HFFc6 (cell line): ENCODE measurements around the gene TMEM63A. TPM values are rescaled to one million over a fixed set of nuclear protein-coding genes. Genes with fewer than 3 reads are reported as not detected.

Experiments
- DNase-seq: peaks from one replicate; pipeline ENCODE4 v3.0.0-alpha.2; 2018
- H3K27ac Mint-ChIP-seq: 2 replicates; pipeline ENCODE4 v1.8.0; 2020; ENCODE audit warnings: mild to moderate bottlenecking, mixed read lengths
- H3K27me3 Mint-ChIP-seq: 2 replicates; pipeline ENCODE4 v1.8.0; 2021; ENCODE audit warnings: mild to moderate bottlenecking, moderate library complexity, mixed read lengths; ENCODE audit not compliant: insufficient read depth
- H3K36me3 Mint-ChIP-seq: 2 replicates; pipeline ENCODE4 v1.8.0; 2021; ENCODE audit warnings: low read depth, mixed read lengths
- H3K4me1 Mint-ChIP-seq: 2 replicates; pipeline ENCODE4 v1.8.0; 2020; ENCODE audit warnings: low read depth, mixed read lengths
- H3K4me3 Mint-ChIP-seq: 2 replicates; pipeline ENCODE4 v1.8.0; 2020; ENCODE audit warnings: mild to moderate bottlenecking, moderate library complexity, mixed read lengths
- H3K9me3 Mint-ChIP-seq: 2 replicates; pipeline ENCODE4 v1.8.0; 2020; ENCODE audit warnings: mild to moderate bottlenecking, mixed read lengths
- total RNA-seq, 6 experiments: library from RNA; stranded (reverse); fragmentation: NEBNext Ultra II Directional; extraction: Animal tissue kit (Norgen Biotek cat#: 25700); gene quantifications; 2 replicates in 1 of 6; 3 replicates in 5 of 6; pipeline ENCODE4 v1.2.3, GENCODE V29; 2021
- TF ChIP-seq, protein P1 (sequence below): fragments of 200-600 bp; sonication (generic); IDR thresholded peaks from 2 replicates; pipeline ENCODE4 v1.5.0; 2021; ENCODE audit warnings: antibody characterized with exemption, mild to moderate bottlenecking

Gene TMEM63A
- total RNA-seq, 6 experiments from 2014 or later, result 18.9 to 29.1 (median 22.0) TPM

DNA sequence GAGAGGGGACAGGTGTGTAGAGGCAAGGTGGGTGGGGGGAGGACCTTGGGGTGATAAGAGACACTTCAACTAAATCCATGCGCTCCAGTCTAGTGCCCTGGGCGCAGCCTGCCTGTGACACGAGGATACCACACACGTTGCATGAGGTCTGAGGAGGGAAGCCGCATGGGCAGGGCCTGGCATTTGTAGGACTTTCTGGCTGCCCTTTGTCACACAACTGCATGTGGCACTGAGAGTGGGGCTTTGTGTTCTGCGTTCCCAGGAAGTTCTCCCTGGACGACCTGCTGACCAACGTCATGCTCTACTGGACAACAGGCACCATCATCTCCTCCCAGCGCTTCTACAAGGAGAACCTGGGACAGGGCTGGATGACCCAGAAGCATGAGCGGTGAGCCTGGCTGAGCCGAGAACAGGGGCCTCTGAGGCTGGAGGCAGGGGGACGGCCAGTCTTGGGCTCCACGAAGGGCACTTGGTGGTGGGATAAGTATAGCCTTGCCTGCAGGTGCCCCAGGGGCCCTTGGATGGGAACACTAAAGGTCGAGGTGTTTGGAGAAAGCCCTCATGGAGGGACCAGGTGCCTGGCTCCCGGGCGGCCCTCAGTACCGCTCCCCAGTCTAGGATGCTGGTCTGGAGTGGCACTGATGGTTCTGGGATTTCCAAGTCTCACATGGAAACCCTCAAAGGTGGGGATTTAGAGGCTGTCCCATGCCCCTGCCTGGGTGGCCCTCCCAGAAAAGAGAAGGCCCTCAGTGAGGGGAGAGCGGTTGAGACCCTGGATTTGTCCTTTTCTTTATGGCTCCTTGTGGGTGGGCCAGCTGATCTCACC, 37.7 kb downstream of the TMEM63A start:
- Mint-ChIP-seq H3K27ac (no peak overlapping the region), H3K9me3 (no peaks in the 10 kb centered on the region), H3K36me3 (0 out of 2 replicates have a peak, but pooled peaks cover 6% of the 10 kb centered on the region), H3K27me3 (peaks cover 2% of the 10 kb centered on the region), H3K4me3 (no peak overlapping the region), H3K4me1 (no peaks in the 10 kb centered on the region)
- TF ChIP-seq, protein P1, sequence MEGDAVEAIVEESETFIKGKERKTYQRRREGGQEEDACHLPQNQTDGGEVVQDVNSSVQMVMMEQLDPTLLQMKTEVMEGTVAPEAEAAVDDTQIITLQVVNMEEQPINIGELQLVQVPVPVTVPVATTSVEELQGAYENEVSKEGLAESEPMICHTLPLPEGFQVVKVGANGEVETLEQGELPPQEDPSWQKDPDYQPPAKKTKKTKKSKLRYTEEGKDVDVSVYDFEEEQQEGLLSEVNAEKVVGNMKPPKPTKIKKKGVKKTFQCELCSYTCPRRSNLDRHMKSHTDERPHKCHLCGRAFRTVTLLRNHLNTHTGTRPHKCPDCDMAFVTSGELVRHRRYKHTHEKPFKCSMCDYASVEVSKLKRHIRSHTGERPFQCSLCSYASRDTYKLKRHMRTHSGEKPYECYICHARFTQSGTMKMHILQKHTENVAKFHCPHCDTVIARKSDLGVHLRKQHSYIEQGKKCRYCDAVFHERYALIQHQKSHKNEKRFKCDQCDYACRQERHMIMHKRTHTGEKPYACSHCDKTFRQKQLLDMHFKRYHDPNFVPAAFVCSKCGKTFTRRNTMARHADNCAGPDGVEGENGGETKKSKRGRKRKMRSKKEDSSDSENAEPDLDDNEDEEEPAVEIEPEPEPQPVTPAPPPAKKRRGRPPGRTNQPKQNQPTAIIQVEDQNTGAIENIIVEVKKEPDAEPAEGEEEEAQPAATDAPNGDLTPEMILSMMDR, result no peak
- DNase-seq, result no peak

- peaks cover 2% of the 10 kb centered on the region for H3K27me3 Mint-ChIP-seq
- H3K36me3 Mint-ChIP-seq, result 0 out of 2 replicates have a peak, but pooled peaks cover 6% of the 10 kb centered on the region
- H3K4me3 Mint-ChIP-seq, result no peak overlapping the region
- no peak for DNase-seq
- no peak overlapping the region for H3K27ac Mint-ChIP-seq
- no peaks in the 10 kb centered on the region for H3K9me3 Mint-ChIP-seq
- no peaks in the 10 kb centered on the region for H3K4me1 Mint-ChIP-seq
- TF ChIP-seq, protein P1, result no peak
Observed at GRCh38 chr1:225843426-225843795, 38.8 kb downstream of the TMEM63A start.

- peak overlapping the region; percentile 12; the same call in 1 of the 2 replicates for H3K27ac Mint-ChIP-seq
- TF ChIP-seq, protein P1, result no peak
- 0 out of 2 replicates have a peak, but pooled peaks cover under 1% of the 10 kb centered on the region for H3K36me3 Mint-ChIP-seq
- H3K9me3 Mint-ChIP-seq, result no peaks in the 10 kb centered on the region
- no peak overlapping the region for H3K4me3 Mint-ChIP-seq
- no peak for DNase-seq
- no peaks in the 10 kb centered on the region for H3K4me1 Mint-ChIP-seq
- peaks cover 2% of the 10 kb centered on the region for H3K27me3 Mint-ChIP-seq
Observed at GRCh38 chr1:225842788-225843425, 39.3 kb downstream of the TMEM63A start.

DNA sequence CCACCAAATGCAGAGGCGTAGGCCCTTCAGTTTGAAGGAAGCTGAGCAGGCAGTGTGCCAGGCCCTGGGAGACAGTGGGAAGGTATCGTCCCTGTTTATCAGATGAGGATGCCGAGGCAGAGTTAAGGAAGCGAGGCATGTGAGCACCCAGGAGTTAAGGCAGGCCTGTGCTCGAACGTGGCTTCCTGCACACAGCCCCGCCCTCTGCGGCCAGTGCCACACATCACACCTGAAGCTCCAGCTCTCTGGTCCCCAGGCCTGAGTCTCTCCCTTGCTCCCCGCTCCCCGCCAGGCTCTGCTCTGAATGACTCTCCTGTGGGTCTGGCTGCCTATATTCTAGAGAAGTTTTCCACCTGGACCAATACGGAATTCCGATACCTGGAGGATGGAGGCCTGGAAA, 40.1 kb downstream of the TMEM63A start:
- Mint-ChIP-seq H3K27me3 (peaks cover 2% of the 10 kb centered on the region), H3K36me3 (no peaks in the 10 kb centered on the region), H3K9me3 (no peaks in the 10 kb centered on the region), H3K4me1 (no peaks in the 10 kb centered on the region), H3K4me3 (no peak overlapping the region), H3K27ac (no peak overlapping the region)
- TF ChIP-seq, protein P1, result no peak
- DNase-seq, result no peak

DNA sequence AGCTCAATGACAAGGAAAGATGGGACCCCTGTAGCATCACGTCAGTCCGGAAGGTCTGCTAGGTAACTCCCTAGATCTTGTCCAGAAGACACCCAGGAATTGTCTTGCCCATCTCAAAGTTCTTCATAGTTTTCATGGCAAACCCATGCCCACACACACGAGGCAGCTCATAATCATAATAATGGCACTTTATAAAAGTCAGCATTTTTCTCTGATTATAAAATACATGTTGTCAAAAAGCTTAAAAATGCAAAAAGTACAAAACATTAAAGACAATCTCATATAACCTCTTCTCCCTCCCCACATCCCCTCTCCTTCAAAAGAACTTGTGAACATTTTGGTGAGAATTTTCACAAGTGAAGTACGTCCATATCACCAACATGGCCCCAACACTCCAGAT, 41.5 kb downstream of the TMEM63A start:
- DNase-seq, result no peak
- TF ChIP-seq, protein P1, result no peak
- no peak overlapping the region for H3K4me3 Mint-ChIP-seq
- no peaks in the 10 kb centered on the region for H3K4me1 Mint-ChIP-seq
- no peaks in the 10 kb centered on the region for H3K9me3 Mint-ChIP-seq
- no peaks in the 10 kb centered on the region for H3K36me3 Mint-ChIP-seq
- H3K27me3 Mint-ChIP-seq, result peaks cover 2% of the 10 kb centered on the region
- H3K27ac Mint-ChIP-seq, result no peak overlapping the region
